PFSK-1 (cell line): ENCODE measurements around the gene CXCL16.

ENCODE experiments used
- FOXP2 ChIP-seq: optimal IDR thresholded peaks from 2 replicates; pipeline ENCODE3; 2011; ENCODE audit warnings: borderline replicate concordance, control low read depth, inconsistent platforms; ENCODE audit not compliant: insufficient read depth; ENCODE audit errors: extremely low read length, extremely low read depth
- POLR2AphosphoS5 ChIP-seq: IDR thresholded peaks from 2 replicates; pipeline ENCODE4 v1.6.1; 2012; ENCODE audit warnings: low read depth, mild to moderate bottlenecking, control low read depth, low read length, moderate library complexity
- REST ChIP-seq, 2 experiments: IDR thresholded peaks; 2 replicates each; pipeline versions ENCODE4 v1.6.1 to v1.8.0; 2011 to 2012; ENCODE audit warnings: low read depth in 2 of 2, low read length in 2 of 2, control low read depth in 1 of 2, inconsistent platforms in 1 of 2, mild to moderate bottlenecking in 1 of 2, moderate library complexity in 1 of 2; ENCODE audit not compliant: insufficient read depth in 1 of 2
- SIN3A ChIP-seq: IDR thresholded peaks from 2 replicates; pipeline ENCODE4 v1.6.1; 2012; ENCODE audit warnings: mild to moderate bottlenecking, low read length, moderate library complexity, borderline replicate concordance; ENCODE audit not compliant: insufficient read depth
- TAF1 ChIP-seq: IDR thresholded peaks from 2 replicates; pipeline ENCODE4 v1.6.1; 2012; ENCODE audit warnings: low read length, control low read depth, borderline replicate concordance; ENCODE audit not compliant: insufficient read depth

The CXCL16 gene

GRCh38 chr17:4715063-4715744 is 24.5 kb downstream of the CXCL16 start:
- TF ChIP-seq FOXP2 = no peak
- TF ChIP-seq TAF1 = no peak
- TF ChIP-seq REST (IDR thresholded peaks at IDR 0.05; ENCODE audit: insufficient read depth in 1 of 2, low read depth in 2 of 2, low read length in 2 of 2) = no peak
- no peak for TF ChIP-seq POLR2AphosphoS5
- TF ChIP-seq SIN3A = no peak

- TF ChIP-seq POLR2AphosphoS5 (no peak), TAF1 (no peak), SIN3A (no peak), REST (IDR thresholded peaks at IDR 0.05; ENCODE audit: insufficient read depth in 1 of 2, low read depth in 2 of 2, low read length in 2 of 2) (no peak), FOXP2 (no peak)
Observed at GRCh38 chr17:4712526-4712925, 27.2 kb downstream of the CXCL16 start.

GRCh38 chr17:4711661-4712181 is 28.0 kb downstream of the CXCL16 start:
- TF ChIP-seq SIN3A (no peak), FOXP2 (no peak), POLR2AphosphoS5 (no peak), TAF1 (no peak), REST (IDR thresholded peaks at IDR 0.05; ENCODE audit: insufficient read depth in 1 of 2, low read depth in 2 of 2, low read length in 2 of 2) (no peak)

GRCh38 chr17:4710693-4711634 is 28.8 kb downstream of the CXCL16 start:
- no peak for TF ChIP-seq REST (IDR thresholded peaks at IDR 0.05; ENCODE audit: insufficient read depth in 1 of 2, low read depth in 2 of 2, low read length in 2 of 2)
- TF ChIP-seq POLR2AphosphoS5 = no peak
- TF ChIP-seq FOXP2 = no peak
- TF ChIP-seq TAF1 = no peak
- no peak for TF ChIP-seq SIN3A
